G401.6 (cell line): Measurements from ENCODE around the gene PRR35.

Source experiments
- FAIRE-seq: peaks from 2 replicates; lab custom pipeline; 2012; peaks lifted over from hg19 to GRCh38; lab: Jason Lieb, UNC

Gene PRR35

DNA sequence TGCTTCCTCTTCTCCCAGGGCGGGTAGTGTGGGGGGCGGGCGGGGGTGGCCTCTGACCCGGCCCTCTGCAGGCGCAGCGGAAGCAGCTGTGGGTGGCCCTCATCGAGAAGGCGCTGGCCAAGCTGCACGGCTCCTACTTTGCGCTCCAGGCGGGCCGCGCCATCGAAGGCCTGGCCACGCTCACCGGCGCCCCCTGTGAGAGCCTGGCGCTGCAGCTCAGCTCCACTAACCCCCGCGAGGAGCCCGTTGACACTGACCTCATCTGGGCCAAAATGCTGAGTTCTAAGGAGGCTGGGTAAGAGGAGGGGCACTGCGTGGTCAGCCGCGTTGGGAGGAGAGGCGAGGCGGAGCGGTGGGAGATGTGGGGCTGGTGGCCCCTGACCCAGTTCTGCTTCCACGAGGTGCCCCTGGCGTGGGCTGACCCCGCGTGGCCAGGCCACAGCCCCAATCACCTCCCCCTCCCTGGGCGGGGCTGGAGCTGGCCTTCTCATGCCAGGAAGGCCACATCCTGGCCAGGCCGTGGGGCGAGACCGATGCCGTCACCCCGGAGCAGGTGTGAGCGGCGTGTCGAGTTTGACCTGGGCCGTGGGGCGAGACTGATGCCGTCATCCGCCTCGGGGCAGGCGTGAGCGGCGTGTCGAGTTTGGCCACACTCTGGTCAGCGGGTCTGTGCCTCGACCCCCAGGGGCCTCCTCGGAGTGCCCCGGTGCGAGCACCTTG lies 10.5 kb upstream of the PRR35 start:
- FAIRE-seq = no peak

GRCh38 chr16:551210-551609 lies 9.0 kb upstream of the PRR35 start:
- no peak for FAIRE-seq

GRCh38 chr16:552171-552570 lies 8.0 kb upstream of the PRR35 start:
- FAIRE-seq = no peak

GRCh38 chr16:553601-554296 lies 6.4 kb upstream of the PRR35 start:
- no peak for FAIRE-seq

DNA sequence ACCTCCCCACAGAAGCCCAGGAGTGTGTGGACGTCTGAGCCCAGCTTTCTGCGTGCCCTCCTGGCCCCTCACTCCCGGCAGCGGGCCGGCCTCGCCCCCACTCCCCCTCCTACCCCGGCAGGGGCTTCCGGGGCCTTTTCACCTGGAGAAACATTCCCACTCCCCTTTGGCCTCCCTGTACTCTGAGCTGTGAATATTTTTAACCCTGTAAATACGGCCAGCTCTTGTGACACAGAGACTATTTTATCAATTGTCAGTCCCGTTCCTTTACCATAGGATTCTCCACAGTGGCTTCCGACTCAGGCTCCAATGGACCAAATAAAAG lies 5.9 kb upstream of the PRR35 start:
- no peak for FAIRE-seq

- no peak for FAIRE-seq
These were observed 5.4 kb upstream of the PRR35 start for GRCh38 chr16:554640-555365.

DNA sequence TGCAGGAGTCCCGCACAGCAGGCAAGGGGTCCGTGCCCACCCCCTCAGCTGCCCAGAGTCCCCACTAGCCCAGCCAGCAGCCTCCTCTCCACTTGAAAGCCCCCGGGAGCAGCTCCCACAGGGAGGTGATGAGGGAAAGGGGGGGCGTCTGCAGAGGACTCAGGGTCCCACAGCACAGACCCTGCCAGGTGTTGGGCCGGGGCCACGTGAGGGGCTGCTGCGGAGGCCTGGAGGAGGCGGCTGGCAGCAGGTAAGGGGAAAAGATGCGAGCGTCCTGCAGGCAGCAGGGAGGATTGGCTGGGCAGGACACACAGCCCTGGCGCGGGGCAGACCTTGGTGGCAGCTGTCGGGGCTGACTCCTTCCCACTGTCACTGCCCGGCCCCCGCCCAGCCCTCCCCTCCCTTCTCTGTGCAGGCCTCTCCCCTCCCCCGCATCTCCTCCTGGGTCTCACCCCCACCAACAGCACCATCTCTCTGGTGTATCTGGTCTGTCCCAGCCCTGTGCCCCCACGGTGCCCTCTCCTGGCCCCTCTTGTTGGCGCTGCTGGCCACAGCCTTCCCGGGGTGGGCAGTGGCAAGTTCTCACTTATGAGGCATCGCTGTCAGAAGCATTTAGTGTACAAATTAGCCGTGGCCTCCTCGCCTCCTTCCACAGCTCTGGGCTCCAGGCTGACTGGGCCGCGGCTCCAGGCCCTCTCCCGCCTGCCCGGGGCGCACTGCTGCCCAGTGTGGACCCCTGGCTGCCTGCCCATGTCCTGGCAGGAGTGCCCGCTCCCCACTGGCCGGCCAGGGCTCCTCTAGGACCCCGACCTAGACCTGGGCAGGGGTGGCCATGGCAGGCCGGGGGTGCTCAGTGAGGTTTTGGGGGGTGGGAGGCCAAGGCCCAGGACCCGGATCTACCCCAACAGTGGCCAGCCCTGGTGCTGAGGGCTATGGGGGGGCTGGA lies 4.4 kb upstream of the PRR35 start:
- FAIRE-seq = no peak

- no peak for FAIRE-seq
These were observed 3.6 kb upstream of the PRR35 start for GRCh38 chr16:556474-557173.

DNA sequence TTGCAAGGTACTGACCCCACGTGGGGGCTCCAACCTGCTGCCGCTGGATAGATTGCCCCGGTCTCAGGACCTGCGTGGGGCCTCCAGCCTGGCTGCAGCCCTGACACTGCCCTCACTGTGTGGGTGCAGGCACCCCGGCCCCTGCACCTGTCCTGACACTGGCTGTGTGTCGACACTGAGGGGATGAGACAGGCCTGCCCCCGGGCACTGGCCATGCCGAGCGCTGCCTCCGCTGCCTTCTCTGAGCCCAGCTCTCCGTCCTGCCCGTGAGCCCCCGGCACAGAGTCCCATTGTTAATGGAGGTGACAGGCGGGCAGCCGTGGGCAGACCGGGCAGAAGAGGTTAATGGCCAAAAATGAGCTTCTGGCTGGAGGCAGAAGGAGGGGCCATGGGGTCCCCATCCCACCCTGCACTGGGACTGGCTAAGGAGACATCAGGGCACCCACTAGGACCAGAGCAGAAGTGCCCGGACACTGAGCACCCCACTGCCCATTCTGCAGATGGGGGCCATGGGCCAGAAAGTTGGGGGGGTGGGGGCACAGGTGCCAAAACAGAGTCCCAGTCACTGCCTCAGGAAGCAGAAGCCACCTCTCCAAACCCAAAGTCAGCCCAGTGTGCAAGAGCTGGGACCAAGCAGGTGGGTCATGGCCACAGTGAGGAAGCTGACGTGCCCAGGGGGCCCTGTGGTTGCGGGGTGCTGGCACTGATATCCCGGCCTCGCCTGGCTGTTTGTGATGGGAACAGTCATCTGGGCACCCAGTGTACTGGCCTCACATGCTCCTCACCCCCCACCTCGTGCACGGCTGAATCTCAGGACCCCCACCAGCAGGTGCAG lies 2.5 kb upstream of the PRR35 start:
- FAIRE-seq = no peak

GRCh38 chr16:558298-559020 lies 1.7 kb upstream of the PRR35 start:
- no peak for FAIRE-seq

DNA sequence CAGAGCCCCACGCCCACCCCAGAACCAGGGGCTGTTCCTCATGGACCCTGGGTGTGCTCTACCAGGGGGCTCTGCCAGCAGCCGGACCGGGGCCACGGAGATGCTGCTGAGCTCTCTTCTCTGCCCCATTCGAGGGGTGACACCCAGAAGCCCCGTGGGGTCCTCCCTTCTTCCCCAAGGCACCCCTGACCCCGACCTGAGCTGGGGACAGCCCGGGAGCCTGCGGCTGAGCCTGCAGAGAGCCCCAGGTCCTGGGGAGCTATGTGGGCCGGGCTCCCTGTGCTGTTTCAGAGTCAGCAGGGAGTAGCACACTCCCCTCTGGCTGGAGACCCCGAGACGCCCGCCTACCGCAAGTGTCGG lies 1.2 kb upstream of the PRR35 start:
- FAIRE-seq = no peak

- FAIRE-seq = no peak
These were observed 587 bp upstream of the PRR35 start for GRCh38 chr16:559411-560203.

DNA sequence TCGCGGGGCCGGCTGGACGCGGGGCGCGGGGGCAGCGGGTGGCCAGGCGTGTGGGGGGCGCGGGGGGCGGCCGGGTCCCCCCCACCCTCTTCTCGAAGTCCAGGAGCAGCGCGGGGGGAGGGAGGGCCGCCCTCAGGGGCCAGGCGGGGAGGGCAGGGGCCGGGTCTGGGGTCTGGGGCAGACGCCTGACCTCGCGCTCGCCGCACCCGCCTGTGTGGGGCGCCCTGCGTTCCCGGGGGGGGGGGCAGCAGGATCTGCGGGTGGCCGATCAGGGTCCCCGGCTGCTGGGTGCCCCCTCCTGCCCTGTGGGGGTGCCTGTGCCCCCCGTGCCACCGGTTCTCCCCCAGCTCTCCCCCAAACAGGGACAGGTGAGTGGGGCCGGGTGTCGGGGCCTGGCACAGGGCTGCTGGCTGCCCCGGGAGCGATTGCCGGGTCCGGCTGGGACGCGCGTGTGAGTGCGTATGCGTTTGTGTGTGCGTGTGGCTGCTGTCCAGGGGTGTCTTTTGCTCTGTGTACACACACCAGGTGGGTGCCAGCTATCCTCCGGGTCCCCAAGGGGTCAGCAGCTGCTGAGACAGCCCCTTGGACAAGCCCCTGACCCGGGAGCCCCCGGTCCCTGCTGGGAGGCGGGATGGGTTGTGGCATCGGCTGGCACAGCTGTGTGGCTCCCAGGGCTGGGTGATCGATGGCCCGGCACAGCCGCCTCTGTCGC lies 663 bp downstream of the PRR35 start:
- FAIRE-seq = no peak

DNA sequence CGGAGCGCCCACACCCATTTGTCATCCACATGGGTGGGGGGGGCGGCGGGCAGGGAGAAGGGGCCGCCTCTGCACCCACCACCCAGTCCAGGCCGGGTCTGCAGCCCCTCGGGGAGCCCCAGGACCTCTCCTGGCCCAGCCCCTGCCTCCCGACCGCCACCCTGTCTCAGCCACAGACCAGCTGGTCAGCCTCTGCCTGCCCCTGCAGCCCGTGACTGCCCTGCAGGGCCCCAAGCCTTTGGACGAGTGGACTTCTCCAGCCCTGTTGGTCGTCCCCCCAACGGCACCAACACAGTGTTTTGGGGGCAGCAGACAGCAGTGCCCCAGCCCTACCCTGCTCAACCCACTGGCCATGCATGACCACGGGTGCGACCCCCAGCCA lies 1.2 kb downstream of the PRR35 start:
- FAIRE-seq = no peak

DNA sequence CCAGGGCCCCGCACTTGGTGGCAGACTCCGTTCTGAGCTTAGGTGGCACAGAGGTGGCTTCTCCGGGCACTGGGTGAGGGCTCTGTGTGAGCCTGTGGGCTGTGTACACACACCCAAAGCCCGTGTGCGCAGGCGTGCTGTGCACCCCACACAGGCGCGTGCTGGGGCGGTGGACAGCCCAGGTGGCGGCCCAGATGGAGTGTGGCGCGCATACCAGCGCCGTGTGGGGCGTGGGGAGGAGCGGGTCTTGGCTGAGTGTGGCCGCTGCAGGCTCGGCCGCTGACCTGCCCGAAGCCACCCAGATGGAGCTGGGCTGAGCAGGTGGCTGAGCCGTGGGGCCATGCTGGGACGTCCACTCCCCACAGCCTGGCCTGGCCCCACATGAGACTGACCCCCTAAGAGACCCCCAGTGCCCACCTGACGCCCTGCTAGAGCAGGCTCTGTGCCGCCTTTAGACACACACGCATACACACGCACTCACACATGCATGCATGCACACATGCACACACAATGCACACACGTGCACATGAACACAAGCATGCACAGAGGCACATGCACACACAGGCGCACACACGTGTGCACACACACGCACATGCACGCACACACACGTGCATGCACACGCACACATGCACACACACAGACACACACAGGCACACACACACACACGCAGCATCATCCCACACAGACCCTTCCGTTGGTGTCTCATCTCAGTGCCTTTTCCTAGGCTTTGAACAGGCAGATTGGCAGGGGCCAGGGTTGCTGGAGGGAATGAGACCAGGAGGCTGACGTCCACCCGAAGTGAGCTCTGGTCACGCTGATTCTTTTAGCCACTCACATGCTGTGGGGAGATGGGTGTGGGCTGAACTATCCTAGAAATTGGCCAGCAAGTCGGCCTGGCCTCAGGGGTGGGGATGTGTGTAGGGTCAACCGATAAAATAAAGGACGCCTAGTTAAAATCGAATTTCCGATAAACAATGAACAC lies 2.1 kb downstream of the PRR35 start:
- no peak for FAIRE-seq

- no peak for FAIRE-seq
These were observed 3.0 kb downstream of the PRR35 start for GRCh38 chr16:563072-563644.
